ENCODE measurements around the gene NDUFA3.

NDUFA3 gene

GRCh38 chr19:54108496-54108895 is 5.8 kb downstream of the NDUFA3 start:
- no peak for DNase-seq

- DNase-seq, result no peak
These were observed 7.0 kb downstream of the NDUFA3 start for GRCh38 chr19:54109651-54110050.

GRCh38 chr19:54114340-54115108 is 11.9 kb downstream of the NDUFA3 start:
- DNase-seq, result peak; percentile 39

- DNase-seq, result peak; percentile 98
These were observed 12.7 kb downstream of the NDUFA3 start, which contains the start of the genes PRPF31 and TFPT for GRCh38 chr19:54115109-54116063. TSS of gene PRPF31 (plus strand) at chr19:54115754. CDS start at chr19:54118279, 2,525 bp downstream. TSS of gene TFPT (minus strand) at chr19:54115657. CDS start at chr19:54115269, 388 bp downstream.

- no peak for DNase-seq
These were observed 18.6 kb downstream of the NDUFA3 start for GRCh38 chr19:54121259-54121658.

- no peak for DNase-seq
These were observed 21.0 kb downstream of the NDUFA3 start for GRCh38 chr19:54123682-54124081.

- no peak for DNase-seq
These were observed 21.7 kb downstream of the NDUFA3 start for GRCh38 chr19:54124393-54124792.

- DNase-seq, result no peak
These were observed 23.1 kb downstream of the NDUFA3 start for GRCh38 chr19:54125713-54126112.

GRCh38 chr19:54127688-54128440 is 25.2 kb downstream of the NDUFA3 start:
- no peak for DNase-seq

- no peak for DNase-seq
These were observed 25.7 kb downstream of the NDUFA3 start for GRCh38 chr19:54128441-54128725.

- no peak for DNase-seq
These were observed 26.4 kb downstream of the NDUFA3 start for GRCh38 chr19:54128796-54129616.

GRCh38 chr19:54129617-54129996 is 27.0 kb downstream of the NDUFA3 start:
- DNase-seq, result no peak

GRCh38 chr19:54133312-54133956 is 30.8 kb downstream of the NDUFA3 start:
- DNase-seq, result no peak

GRCh38 chr19:54133957-54134590 is 31.4 kb downstream of the NDUFA3 start:
- DNase-seq, result no peak

- no peak for DNase-seq
These were observed 33.6 kb downstream of the NDUFA3 start for GRCh38 chr19:54136086-54136863.

GRCh38 chr19:54136864-54137698 is 34.4 kb downstream of the NDUFA3 start:
- DNase-seq, result peak; percentile 97

- DNase-seq, result peak; percentile 41
These were observed 35.2 kb downstream of the NDUFA3 start, which contains the start of gene CNOT3 for GRCh38 chr19:54137699-54138488. TSS of gene CNOT3 (plus strand) at chr19:54137762. CDS start at chr19:54142979, 5,217 bp downstream.

GRCh38 chr19:54138489-54139256 is 36.0 kb downstream of the NDUFA3 start:
- no peak for DNase-seq
